ENCODE results near the gene KIAA0930. TPM values are rescaled to one million over a fixed set of nuclear protein-coding genes. Genes with fewer than 3 reads are reported as not detected.

The KIAA0930 gene
- total RNA-seq, 1 donor from 2014 or later = 20.0 TPM

DNA sequence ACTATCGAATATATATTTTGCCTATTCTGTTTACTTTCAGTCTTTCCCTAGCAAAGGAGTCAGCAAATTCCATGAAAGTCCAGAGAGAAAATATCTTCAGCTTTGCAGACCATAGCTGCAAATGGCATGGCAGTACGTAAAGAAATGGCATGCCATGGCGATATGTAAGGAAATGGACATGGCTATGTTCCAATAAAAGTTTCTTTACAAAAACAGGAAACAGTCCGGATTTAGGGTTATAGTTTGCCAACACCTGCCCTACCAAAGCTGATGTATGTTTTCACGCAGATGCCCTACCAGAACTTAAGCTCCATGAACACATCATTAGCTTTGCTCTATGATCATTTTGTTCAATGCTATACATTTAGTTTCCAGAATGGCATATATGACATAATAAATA lies 19.5 kb downstream of the KIAA0930 start:
- intact Hi-C loops (cut with micrococcal nuclease) = no loop called here

DNA sequence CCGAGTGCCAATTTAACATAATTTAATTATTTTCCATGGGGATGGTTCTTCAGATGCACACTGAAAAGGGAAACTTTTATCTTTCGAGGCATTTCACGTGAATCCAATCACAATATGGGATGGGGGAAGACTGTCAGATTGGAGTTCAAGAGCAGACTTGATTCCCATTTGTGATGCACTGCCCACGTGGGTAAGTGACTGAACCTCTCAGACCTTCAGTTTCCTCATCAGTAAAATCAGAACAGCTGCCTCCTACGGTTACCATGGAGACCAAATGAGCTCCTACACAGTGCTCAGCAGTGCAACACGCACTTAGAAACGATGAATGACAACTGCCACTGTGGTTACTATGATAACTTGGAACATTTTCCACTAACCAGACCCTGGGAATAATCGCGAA lies 21.7 kb downstream of the KIAA0930 start:
- intact Hi-C loops (cut with micrococcal nuclease) = no loop called here

DNA sequence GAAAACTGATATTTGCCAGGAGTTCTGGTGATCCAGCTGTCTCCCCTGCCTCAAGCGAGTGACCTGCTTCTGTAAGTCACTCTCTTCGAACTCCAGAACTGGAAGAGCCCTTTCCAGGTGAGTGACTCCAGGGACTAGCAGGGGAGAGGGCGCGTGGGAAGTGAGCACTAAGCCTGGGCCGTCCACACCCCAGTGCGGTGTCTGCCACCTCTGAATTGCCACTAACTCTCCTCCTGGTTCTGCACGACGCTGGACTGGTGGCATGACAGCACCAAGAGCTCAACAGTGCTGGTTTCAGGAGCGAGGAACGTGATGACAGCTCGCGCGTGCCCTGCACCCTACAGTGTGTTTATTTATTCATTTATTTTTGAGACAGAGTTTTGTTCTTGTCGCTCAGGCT lies 22.9 kb downstream of the KIAA0930 start:
- intact Hi-C loops (cut with micrococcal nuclease) = no loop called here

DNA sequence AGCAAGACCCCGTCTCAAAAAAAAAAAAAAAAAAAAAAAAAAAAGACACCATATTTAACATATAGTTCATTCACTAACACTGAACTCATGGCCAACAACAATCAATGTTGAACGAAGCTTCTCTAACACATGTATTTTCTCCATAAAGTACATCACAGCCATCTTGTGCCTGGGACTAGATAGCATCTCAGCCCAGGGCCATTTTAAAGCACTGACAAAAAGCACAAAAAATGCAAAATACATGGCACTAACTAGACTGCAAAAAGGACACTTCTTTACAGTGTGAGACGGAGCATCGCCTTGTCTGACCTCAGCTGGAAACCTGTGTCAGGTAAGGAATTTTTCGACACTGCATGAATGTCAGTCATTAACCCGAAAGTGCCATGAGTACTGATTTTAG lies 23.3 kb downstream of the KIAA0930 start:
- intact Hi-C loops (cut with micrococcal nuclease) = no loop called here

DNA sequence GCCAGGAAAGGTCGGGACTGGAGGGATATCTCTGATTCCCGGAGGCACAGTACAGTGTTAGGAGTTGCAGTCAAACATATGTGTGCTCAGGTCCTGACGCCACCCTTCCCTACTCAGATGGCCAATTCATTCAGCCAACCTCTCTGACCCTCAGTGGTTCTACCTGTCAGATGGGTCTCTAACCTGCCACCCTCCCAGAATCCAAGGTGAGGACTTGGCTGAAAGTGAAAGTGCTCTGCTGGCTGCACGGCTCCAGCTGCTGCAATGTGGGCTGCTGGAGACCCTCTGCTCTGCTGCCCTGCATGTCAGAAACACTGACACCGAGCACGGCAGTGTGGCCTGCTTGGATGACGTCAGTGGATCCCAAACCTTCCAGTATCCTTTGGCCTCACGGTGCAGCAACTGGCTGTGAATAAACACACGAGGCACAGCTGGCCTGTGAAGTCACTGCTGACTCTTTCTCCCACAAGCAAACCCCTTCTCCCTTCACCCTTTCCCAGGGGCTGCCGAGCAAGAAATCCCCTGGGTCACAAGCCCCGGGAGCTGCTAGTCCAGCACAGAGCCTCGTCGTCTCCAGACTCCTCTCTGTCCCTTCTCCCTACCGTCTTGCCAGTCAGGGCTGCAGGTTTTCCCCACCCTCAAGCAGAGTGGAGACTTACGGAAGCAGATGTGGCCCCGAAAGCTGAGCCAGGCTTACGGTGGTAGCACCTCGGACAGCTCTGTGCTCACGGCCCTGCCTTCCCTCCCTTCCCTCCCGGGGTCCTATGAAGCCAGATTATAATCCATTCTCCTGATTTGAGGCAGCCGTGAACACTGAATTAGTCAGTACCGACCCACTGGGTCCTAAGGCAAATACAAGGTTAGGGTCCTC lies 24.3 kb downstream of the KIAA0930 start:
- intact Hi-C loops (cut with micrococcal nuclease) = no loop called here

DNA sequence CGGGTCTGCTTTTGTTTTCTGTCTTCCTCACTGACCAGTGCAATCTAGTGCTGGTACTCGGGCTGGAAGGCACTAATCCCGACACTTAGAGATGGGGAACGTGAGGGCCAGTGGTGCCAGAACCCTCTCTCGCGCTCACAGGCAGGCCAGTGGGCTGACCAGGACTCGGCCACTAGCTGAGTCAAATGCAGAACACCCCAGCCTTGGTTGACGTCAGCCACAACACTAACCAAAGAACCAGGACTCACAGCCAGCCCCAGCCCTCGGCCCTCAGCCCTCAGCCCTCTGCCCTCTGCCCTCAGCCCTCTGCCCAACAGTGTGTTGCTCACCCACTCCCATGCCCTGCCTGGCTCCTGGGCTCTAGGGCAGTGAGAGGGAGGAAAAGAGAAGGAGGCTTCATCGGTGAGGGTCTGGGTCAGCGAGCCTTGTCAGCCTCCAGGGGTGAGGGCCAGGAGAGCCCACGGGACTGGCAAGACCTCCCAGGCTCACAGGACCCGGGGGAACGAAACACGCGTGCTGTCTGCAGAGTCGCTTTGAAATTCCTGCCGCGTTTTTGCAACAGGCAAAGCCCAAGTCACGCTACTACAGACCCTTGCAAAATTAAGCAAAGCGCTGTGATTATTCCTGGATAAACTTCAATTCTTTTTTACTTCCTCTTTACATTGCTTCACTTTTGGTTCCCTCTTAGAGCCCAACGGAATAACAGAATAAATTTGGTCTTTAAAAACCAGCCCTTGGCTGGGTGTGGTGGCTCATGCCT lies 27.5 kb downstream of the KIAA0930 start:
- intact Hi-C loops (cut with micrococcal nuclease) = no loop called here

DNA sequence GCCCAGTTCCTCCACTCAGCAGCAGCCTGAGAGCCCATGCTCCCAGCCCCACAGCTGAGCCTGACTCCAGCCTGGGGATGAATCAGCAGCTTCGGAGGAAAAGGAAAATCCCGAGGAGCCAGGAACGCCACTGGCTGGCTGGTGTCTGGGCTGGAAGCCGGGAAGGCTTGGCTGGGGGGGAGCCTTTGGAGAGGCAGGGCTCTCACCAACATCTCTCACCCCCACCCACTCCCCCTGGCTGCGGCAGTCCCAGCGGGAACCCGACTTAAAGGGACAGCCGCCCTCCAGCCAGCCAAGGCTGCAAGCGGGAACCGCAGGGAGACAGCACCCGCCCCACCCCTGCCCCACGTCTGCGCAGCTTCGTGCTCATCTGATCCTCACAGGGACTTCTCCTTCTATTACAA lies 28.4 kb downstream of the KIAA0930 start:
- intact Hi-C loops (cut with micrococcal nuclease) = no loop called here

DNA sequence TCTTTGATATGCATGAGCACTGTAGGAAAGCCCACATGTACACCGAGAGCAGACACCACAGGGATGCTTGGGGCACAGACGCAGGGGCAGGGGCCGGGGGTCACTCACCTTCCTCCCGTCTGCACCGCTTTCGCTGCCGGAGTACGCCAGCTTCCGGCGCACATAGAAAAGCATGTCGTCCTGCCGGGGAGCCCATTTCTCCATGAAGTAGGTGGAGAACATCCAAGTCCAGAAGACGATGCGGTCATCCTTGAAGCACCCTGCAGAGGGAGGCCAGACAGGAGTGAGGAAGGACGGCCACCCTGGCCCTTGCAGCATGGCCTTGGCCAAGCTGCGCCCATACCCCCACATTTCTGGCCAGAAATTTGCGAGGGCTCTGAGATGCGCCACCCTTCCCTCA lies 28.8 kb downstream of the KIAA0930 start:
- intact Hi-C loops (cut with micrococcal nuclease) = no loop called here

DNA sequence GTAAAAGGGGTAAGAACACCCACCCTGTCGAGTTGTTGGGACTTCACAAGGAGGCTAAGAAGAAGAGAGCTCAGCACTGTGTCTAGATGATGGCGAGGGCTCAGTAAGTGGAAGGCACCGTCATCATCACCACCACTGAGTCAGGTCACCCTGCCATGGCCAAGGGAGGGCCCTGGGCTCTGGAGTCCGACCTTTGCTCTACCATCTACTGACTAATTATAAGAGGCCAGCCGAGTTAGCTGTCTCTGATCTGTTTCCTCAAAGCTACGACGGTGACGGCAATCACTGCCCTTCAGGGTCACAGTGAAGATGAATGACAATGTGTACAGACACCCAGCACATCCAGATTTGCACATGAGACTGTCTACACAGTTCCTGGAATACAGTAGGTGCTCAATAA lies 29.3 kb downstream of the KIAA0930 start:
- intact Hi-C loops (cut with micrococcal nuclease) = no loop called here

DNA sequence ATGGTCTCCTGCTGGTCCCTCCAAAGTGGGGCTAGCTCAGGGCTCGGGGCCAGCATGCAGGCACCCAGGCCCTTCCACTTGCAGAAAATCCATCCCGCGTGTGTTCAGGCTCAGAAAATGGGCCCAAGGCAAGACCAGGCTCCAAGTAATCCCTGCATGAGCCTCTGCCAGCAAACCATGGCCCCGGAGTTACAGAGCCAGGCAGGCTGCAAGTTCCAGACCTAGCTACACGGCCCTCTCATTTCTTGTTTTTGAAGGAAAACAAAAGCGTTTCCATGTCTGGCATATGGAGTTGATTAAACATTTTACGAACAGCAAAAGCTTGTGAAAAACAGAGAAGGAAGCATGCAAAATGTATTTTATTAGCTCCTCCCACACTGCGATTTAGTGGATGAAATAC lies 29.7 kb downstream of the KIAA0930 start:
- intact Hi-C loops (cut with micrococcal nuclease) = no loop called here

DNA sequence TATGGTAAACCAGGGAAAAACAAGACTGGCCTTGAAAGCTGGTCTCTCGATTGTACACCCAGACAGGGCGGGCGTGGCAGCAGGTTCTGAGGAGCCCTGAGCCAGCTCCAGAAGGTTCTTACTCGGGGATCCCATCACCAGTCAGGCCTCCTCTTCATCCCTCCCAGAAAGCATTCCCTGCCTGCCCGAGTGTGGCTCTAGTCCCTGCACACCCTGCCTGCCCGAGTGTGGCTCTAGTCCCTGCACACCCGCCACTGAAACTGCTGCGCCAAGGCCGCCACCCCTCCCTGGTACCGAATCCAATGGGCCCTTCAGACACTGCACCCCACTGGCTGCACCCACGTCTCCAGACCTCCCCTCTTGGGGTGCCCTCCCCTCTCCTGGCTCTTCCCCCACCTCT lies 30.1 kb downstream of the KIAA0930 start:
- intact Hi-C loops (cut with micrococcal nuclease) = no loop called here

DNA sequence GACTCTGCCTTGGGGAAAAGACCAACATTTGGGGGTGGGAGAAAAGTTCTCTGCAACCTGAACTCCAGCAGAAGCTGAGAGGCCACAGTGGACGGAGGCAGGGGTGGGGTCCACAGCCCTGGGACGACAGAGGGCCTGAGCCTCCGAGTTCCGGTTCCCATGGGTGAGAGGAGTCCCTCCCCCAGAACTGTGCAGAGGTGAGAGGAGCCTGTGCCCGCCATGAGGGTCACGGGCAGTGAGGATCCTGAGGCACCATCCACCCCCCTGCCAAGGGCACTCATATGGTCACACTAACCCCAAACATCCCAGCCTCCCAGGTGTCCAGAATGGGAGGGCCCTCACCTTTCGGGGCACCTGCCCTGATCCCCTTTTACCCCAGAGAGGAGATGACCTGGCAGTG lies 30.5 kb downstream of the KIAA0930 start:
- intact Hi-C loops (cut with micrococcal nuclease) = no loop called here

DNA sequence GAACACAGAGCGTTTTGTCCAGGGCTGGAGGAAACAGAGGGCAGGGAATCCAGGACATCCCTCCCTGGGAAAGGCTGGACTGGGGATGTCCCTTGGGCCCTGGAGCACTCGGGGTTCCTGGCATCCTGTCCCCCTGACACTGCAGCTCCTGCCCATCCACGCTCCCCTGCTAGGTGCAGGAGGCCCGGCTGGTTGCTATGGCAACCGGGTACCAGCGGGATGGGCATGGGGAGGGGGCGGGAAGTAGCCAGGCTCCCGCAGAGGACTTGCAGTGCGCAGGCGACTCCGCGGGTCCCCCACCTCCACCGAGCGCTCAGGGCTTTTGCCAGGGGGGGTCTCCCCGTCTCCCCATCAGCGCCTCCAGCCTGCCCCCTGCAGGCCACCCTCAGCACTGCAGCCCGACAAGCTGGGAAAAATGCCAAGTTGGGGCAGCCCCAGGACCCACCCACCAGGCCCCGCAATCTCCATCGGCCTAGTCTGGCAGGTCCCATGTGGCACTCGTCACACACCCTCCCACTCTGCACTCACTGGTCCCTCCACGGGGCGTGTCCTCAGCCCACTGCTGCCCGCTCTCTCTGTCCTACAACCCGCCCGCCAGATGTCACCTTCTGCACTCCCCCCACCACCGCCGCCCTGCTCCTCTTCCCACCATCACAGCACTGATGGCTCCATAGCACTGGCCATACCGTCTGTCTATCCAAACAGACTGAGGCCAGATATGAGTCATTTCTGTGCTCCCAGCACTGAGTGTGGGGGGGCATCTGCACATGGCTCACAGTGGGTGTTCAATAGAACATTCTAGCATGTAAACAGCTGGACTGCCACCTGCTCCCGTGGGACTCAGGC lies 31.5 kb downstream of the KIAA0930 start:
- intact Hi-C loops (cut with micrococcal nuclease) = no loop called here

DNA sequence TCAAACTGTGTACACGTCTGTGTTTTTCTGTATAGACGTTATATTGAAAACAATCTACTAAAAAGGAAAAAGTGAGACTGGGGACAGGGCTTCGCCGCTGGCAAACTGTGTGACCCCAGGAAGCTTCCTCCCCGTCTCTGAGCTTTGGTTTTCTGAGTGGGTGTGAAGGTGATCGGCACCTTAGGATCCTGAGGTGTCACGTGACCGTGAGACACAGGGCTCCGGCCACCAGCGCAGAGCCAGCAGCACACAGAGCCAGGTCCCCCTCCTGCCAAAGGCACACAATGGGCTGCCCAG lies 32.0 kb downstream of the KIAA0930 start:
- intact Hi-C loops (cut with micrococcal nuclease) = no loop called here

DNA sequence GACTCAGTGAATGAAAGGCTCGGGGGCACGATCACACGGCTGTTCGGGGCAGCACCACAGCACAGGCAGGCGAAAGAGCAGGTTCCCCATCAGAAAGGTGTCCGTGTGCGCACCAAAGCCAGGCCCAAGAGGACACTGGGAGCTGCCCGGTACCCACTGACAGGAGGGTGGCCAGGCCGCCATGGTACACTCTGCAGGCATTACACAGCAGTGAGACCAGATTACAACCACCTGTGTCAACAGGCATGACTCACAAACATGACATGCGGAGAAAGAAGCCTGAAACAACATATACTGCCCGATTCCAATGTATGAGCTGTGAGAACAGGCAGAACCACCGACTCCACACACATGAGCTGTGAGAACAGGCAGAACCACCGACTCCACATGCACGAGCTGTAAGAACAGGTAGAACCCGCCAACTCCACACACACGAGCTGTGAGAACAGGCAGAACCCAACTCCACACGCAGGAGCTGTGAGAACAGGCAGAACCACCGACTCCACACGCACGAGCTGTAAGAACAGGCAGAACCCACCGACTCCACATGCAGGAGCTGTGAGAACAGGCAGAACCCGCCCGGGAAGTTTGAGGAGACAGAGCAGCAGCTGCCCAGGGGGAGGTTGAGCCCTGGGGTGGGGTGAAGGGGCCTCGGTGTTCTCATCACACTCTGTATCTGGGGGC lies 32.6 kb downstream of the KIAA0930 start:
- intact Hi-C loops (cut with micrococcal nuclease) = no loop called here

DNA sequence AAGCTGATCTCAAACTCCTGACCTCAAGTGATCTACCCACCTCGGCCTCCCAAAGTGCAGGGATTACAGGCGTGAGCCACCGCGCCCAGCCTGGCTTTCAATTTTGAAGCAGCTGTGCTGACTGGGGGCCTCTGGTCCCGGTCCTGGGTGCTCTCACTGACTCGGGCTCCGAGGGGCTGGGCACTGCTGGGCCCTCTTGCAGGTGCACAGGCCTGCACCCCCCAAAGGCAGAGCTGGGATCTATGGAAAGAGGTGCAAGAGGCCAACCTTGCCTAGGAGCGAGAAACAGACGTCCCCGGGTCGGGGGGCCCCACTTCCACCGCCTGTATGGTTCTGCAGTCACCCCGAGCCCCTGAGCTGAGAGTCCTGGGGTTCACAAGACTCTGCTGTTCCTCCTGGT lies 33.2 kb downstream of the KIAA0930 start:
- intact Hi-C loops (cut with micrococcal nuclease) = no loop called here

DNA sequence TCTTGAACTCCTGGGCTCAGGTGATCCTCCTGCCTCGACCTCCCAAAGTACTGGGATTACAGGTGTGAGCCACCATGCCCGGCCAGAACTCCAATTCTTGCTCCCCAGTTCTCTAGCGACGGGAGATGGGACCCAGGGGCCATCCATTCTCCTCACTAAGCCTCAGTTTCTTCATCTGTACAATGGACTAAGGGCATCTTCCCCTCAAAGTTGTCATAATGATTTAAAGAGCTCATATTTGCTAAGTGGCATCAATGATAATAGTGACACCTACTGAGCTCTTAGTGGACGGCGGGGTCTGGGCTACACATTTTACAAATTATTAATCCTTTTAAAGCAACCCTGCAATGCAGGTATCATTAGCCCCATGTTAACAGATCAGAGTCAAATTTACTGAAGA lies 34.5 kb downstream of the KIAA0930 start:
- intact Hi-C loops (cut with micrococcal nuclease) = no loop called here

DNA sequence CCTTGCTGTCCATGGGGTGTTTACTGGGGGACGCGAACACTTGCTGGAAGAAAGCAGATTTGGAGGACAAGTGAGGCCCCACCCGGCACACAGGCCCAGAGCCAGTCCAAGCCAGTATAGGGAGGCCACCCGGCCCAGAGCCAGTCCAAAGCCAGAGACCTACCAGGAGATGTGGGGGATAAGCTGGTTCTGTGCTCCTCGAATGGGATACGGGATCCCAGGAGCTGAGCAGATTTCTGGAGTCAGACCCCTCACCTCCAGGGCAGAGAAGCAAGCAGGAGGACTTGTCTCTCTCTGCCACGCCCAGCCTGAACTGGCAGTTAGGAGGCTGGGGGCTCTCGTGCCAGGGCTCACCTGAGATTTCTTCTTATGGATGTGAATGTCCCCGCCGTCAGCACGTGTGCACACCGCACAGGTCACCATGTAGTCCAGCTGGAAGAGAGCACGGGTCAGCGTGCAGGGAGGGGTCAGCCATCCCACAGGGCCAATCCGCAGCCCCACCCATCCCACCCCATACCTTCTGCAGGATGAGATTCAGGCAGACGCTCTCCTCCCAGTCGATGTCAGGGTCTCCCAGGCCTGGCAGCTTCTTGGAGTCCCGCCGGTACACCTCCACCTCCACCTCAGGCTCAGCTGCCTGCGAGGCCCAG lies 35.3 kb downstream of the KIAA0930 start:
- intact Hi-C loops (cut with micrococcal nuclease) = no loop called here

DNA sequence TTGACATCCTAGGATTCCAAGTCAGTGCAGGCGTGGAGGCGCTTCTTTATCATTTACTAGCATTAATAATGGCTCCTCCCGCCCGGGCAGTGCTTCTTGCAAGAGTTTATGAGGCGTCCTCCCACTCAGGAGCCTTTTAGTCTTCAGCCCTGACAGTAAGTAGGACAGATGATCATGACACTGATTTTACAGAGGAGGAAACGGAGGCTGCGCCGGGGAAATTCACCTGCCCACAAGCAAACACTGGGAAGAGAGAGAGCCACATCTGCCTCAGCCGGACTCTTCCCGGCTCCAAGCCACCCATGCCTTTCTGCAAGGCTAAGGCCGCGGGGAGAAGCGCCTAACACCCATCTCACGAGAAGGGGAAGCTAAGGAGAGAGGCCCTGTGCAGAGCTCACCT lies 35.9 kb downstream of the KIAA0930 start:
- intact Hi-C loops (cut with micrococcal nuclease) = no loop called here

DNA sequence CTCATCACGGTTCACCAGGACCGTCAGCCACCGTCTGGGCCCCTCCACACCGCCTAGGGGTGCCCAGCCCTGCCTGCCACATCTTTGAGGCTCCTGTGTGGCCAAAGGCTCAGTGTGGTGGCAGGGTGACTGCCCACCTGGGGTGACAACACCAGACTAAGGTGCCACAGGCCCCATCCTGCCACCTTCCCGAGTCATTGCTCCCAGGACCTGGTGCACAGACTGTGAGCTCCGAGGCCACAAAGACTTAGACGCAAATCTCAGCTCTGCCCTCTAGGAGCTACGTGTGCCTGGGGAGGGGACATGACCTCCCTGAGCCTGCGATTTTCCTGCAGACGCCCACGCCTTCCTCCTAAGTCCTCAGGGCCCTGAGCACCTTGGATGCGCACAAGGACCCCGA lies 36.5 kb downstream of the KIAA0930 start:
- intact Hi-C loops (cut with micrococcal nuclease) = no loop called here

All from T-helper 1 cell treated with Interleukin-12 subunit alpha and Interleukin-12 subunit beta and Interleukin-4 antibody, amounts not matched to agents 30 ng/mL and 1 ng/mL, for 36 hours (primary cell).